Keratinocyte (primary cell): ENCODE data around the gene NUFIP2. TPM values are rescaled to one million over a fixed set of nuclear protein-coding genes. Genes with fewer than 3 reads are reported as not detected.
"Not testable (repeated sequence)": the region's sequence is repeated elsewhere in the genome, so short reads cannot be mapped to it uniquely, and the experiment has no call there.

Source experiments
- DNase-seq: peaks from one replicate; pipeline ENCODE4 v3.0.0-alpha.2; 2011; ENCODE audit warnings: low read depth, missing footprints, low spot score
- FAIRE-seq: peaks from 2 replicates; lab custom pipeline; 2011; peaks lifted over from hg19 to GRCh38; lab: Jason Lieb, UNC
- H2AFZ ChIP-seq: 2 replicates; pipeline ENCODE4 v1.6.0; 2012; ENCODE audit warnings: low read length, control low read depth, inconsistent platforms; ENCODE audit not compliant: control insufficient read depth
- H3K27ac ChIP-seq: 2 replicates; pipeline ENCODE4 v1.5.1; 2011; ENCODE audit warnings: low read length; ENCODE audit not compliant: control insufficient read depth, insufficient read depth
- H3K27me3 ChIP-seq: 3 replicates; pipeline ENCODE4 v1.6.0; 2011; ENCODE audit warnings: low read length; ENCODE audit not compliant: control insufficient read depth, insufficient read depth; ENCODE audit errors: extremely low read depth
- H3K36me3 ChIP-seq, 2 experiments: 2 replicates in 1 of 2; 3 replicates in 1 of 2; pipeline ENCODE4 v1.5.1; 2011; ENCODE audit warnings: low read length in 2 of 2, mild to moderate bottlenecking in 1 of 2; ENCODE audit not compliant: control insufficient read depth in 2 of 2, insufficient read depth in 2 of 2; ENCODE audit errors: extremely low read depth in 1 of 2
- H3K4me1 ChIP-seq: 3 replicates; pipeline ENCODE4 v1.5.1; 2011; ENCODE audit warnings: low read length; ENCODE audit not compliant: control insufficient read depth, insufficient read depth; ENCODE audit errors: extremely low read depth
- H3K4me2 ChIP-seq: 3 replicates; pipeline ENCODE4 v1.6.0; 2011; ENCODE audit warnings: low read depth, low read length; ENCODE audit not compliant: control insufficient read depth, insufficient read depth; ENCODE audit errors: extremely low read depth
- H3K4me3 ChIP-seq, 3 experiments: fragments of 200-600 bp in 1 of 3; sonication (generic) in 1 of 3; 2 replicates in 2 of 3; 3 replicates in 1 of 3; pipeline ENCODE4 v1.5.1; 2011 to 2016; ENCODE audit warnings: low read length in 3 of 3, mild to moderate bottlenecking in 3 of 3, control low read depth in 2 of 3, inconsistent platforms in 1 of 3, low read depth in 1 of 3, mixed read lengths in 1 of 3, mixed run types in 1 of 3, moderate library complexity in 1 of 3; ENCODE audit not compliant: control insufficient read depth in 2 of 3, insufficient read depth in 2 of 3; ENCODE audit errors: extremely low read depth in 1 of 3
- H3K79me2 ChIP-seq: 2 replicates; pipeline ENCODE4 v1.6.0; 2012; ENCODE audit warnings: low read length; ENCODE audit not compliant: control insufficient read depth, insufficient read depth
- H3K9ac ChIP-seq: 3 replicates; pipeline ENCODE4 v1.6.0; 2011; ENCODE audit warnings: low read length; ENCODE audit not compliant: control insufficient read depth, insufficient read depth; ENCODE audit errors: extremely low read depth
- H3K9me1 ChIP-seq: 3 replicates; pipeline ENCODE4 v1.6.0; 2011; ENCODE audit warnings: low read length; ENCODE audit not compliant: control insufficient read depth, insufficient read depth; ENCODE audit errors: extremely low read depth
- H3K9me3 ChIP-seq: 2 replicates; pipeline ENCODE4 v1.5.1; 2012; ENCODE audit warnings: low read depth, low read length; ENCODE audit not compliant: control insufficient read depth
- H4K20me1 ChIP-seq: 3 replicates; pipeline ENCODE4 v1.6.0; 2011; ENCODE audit warnings: low read length; ENCODE audit not compliant: control insufficient read depth, insufficient read depth; ENCODE audit errors: extremely low read depth
- CTCF ChIP-seq, 3 experiments: IDR thresholded peaks in 1 of 3; conservative IDR thresholded peaks in 1 of 3; optimal IDR thresholded peaks in 1 of 3; 2 replicates in 2 of 3; 3 replicates in 1 of 3; pipeline versions ENCODE3 to v1.5.1; 2011; ENCODE audit warnings: low read length in 3 of 3, mild to moderate bottlenecking in 3 of 3, moderate library complexity in 2 of 3, control low read depth in 1 of 3, inconsistent platforms in 1 of 3; ENCODE audit not compliant: insufficient read depth in 2 of 3; ENCODE audit errors: extremely low read depth in 1 of 3
- EZH2 ChIP-seq: IDR thresholded peaks from one replicate; pipeline ENCODE4 v1.6.1; 2012; ENCODE audit warnings: inconsistent platforms, mild to moderate bottlenecking, low read length, moderate library complexity
- dilution Hi-C: fragments of 300-500 bp; cut with MboI; formaldehyde crosslinking; loops from one replicate; pipeline ENCODE4 v1.7.0; 2020; ENCODE audit warnings: low sequenced_read_pairs; ENCODE audit not compliant: extremely low pct_ligation_motif_present
- polyA plus RNA-seq, 5 experiments: library from polyadenylated mRNA; depleted of rRNA in 3 of 5; stranded (reverse) in 3 of 5; stranded (forward) in 1 of 5; unstranded in 1 of 5; fragments of >200 nt; gene quantifications; 1 replicate in 1 of 5; 2 replicates in 3 of 5; 3 replicates in 1 of 5; pipeline versions ENCODE4 v1.2.1 to v1.2.3, GENCODE V29; 2011 to 2012; ENCODE audit warnings: missing spikeins in 2 of 5, low read depth in 1 of 5, low replicate concordance in 1 of 5

Gene NUFIP2
- polyA plus RNA-seq, 1 donor (not counting 4 experiments of a cell fraction or from before 2014, with no cell fraction given), result 22.0 TPM

GRCh38 chr17:29341726-29342125 is 47.8 kb upstream of the NUFIP2 start:
- Histone ChIP-seq H3K9ac (no peak overlapping the region), H3K27me3 (peaks cover 8% of the 10 kb centered on the region), H3K36me3 (no peaks in the 10 kb centered on the region), H3K9me1 (no peaks in the 10 kb centered on the region), H3K4me3 (no peak overlapping the region), H3K4me1 (no peaks in the 10 kb centered on the region), H3K79me2 (no peaks in the 10 kb centered on the region), H3K9me3 (no peaks in the 10 kb centered on the region), H3K4me2 (no peak overlapping the region), H4K20me1 (no peaks in the 10 kb centered on the region), H2AFZ (no peak overlapping the region), H3K27ac (no peak overlapping the region)
- no peak for FAIRE-seq
- no peak for DNase-seq
- TF ChIP-seq EZH2, result no peak
- no peak for TF ChIP-seq CTCF (optimal IDR thresholded peaks at IDR 0.05 in 1 of 3, IDR thresholded peaks at IDR 0.05 in 1 of 3, conservative IDR thresholded peaks at IDR 0.05 in 1 of 3; ENCODE audit: extremely low read depth in 1 of 3, insufficient read depth in 2 of 3, low read length in 3 of 3)
- dilution Hi-C loops, result no loop called here

- H3K9me1 ChIP-seq, dilution Hi-C loops, H3K36me3 ChIP-seq, FAIRE-seq, H3K4me2 ChIP-seq, H3K4me3 ChIP-seq, H3K27me3 ChIP-seq, DNase-seq, H3K79me2 ChIP-seq, H4K20me1 ChIP-seq, H3K9ac ChIP-seq, H3K9me3 ChIP-seq, H2AFZ ChIP-seq, H3K27ac ChIP-seq, H3K4me1 ChIP-seq: not testable (repeated sequence)
Measured at GRCh38 chr17:29339016-29339415, 45.1 kb upstream of the NUFIP2 start.

GRCh38 chr17:29331708-29332085 is 37.7 kb upstream of the NUFIP2 start:
- DNase-seq (no peak), FAIRE-seq (no peak)
- Histone ChIP-seq H3K9ac (no peak overlapping the region), H3K9me1 (no peaks in the 10 kb centered on the region), H3K27ac (no peak overlapping the region), H3K4me3 (no peak overlapping the region), H3K4me2 (no peak overlapping the region), H3K4me1 (no peaks in the 10 kb centered on the region), H4K20me1 (no peaks in the 10 kb centered on the region), H3K27me3 (no peaks in the 10 kb centered on the region), H3K79me2 (no peaks in the 10 kb centered on the region), H3K9me3 (no peaks in the 10 kb centered on the region), H3K36me3 (no peaks in the 10 kb centered on the region), H2AFZ (no peak overlapping the region)
- dilution Hi-C loops, result no loop called here
- no peak for TF ChIP-seq EZH2
- TF ChIP-seq CTCF (optimal IDR thresholded peaks at IDR 0.05 in 1 of 3, IDR thresholded peaks at IDR 0.05 in 1 of 3, conservative IDR thresholded peaks at IDR 0.05 in 1 of 3; ENCODE audit: extremely low read depth in 1 of 3, insufficient read depth in 2 of 3, low read length in 3 of 3), result no peak
